DMS79 (cell line): ENCODE results near the gene TMEM121.
"Not testable (repeated sequence)": the region's sequence is repeated elsewhere in the genome, so short reads cannot be mapped to it uniquely, and the experiment has no call there.

Experiments used
- DNase-seq: peaks from one replicate; lab custom pipeline; 2025; lab: John Stamatoyannopoulos, UW

The TMEM121 gene

GRCh38 chr14:105528586-105529318 lies 2.4 kb downstream of the TMEM121 start:
- no peak for DNase-seq

- DNase-seq, result no peak
Measured at GRCh38 chr14:105529319-105529568, 2.9 kb downstream of the TMEM121 start.

GRCh38 chr14:105529569-105530284 lies 3.3 kb downstream of the TMEM121 start:
- DNase-seq, result no peak

- no peak for DNase-seq
Measured at GRCh38 chr14:105530285-105531087, 4.1 kb downstream of the TMEM121 start.

- DNase-seq, result no peak
Measured at GRCh38 chr14:105531088-105531893, 4.9 kb downstream of the TMEM121 start.

GRCh38 chr14:105531894-105532623 lies 5.7 kb downstream of the TMEM121 start:
- no peak for DNase-seq

GRCh38 chr14:105532735-105533141 lies 6.4 kb downstream of the TMEM121 start:
- no peak for DNase-seq

- DNase-seq, result no peak
Measured at GRCh38 chr14:105533391-105533790, 7.0 kb downstream of the TMEM121 start.

- no peak for DNase-seq
Measured at GRCh38 chr14:105533811-105534498, 7.6 kb downstream of the TMEM121 start.

- no peak for DNase-seq
Measured at GRCh38 chr14:105534586-105534985, 8.2 kb downstream of the TMEM121 start.

- no peak for DNase-seq
Measured at GRCh38 chr14:105536051-105536450, 9.7 kb downstream of the TMEM121 start.

GRCh38 chr14:105536691-105537579 lies 10.6 kb downstream of the TMEM121 start:
- no peak for DNase-seq

- DNase-seq, result no peak
Measured at GRCh38 chr14:105537580-105538474, 11.4 kb downstream of the TMEM121 start.

- no peak for DNase-seq
Measured at GRCh38 chr14:105538481-105539049, 12.2 kb downstream of the TMEM121 start.

GRCh38 chr14:105540811-105541210 lies 14.4 kb downstream of the TMEM121 start:
- no peak for DNase-seq

- DNase-seq, result no peak
Measured at GRCh38 chr14:105541218-105541875, 15.0 kb downstream of the TMEM121 start.

- DNase-seq, result not testable (repeated sequence)
Measured at GRCh38 chr14:105545676-105546075, 19.3 kb downstream of the TMEM121 start.

GRCh38 chr14:105546410-105546809 lies 20.0 kb downstream of the TMEM121 start:
- DNase-seq, result not testable (repeated sequence)
